Suprapubic skin (tissue), 4 donors: ENCODE measurements around the gene CASQ2.

ENCODE experiments used
- EP300 ChIP-seq: sonication (generic); formaldehyde crosslinking; IDR thresholded peaks from one replicate; pipeline ENCODE4 v1.6.1; 2017; ENCODE audit warnings: antibody characterized with exemption
- POLR2A ChIP-seq, 2 donors: fragments of 450-650 bp; IDR thresholded peaks; one replicate each; pipeline ENCODE4 v1.6.1; 2017; ENCODE audit warnings: antibody characterized with exemption in 2 of 2, mild to moderate bottlenecking in 2 of 2, moderate library complexity in 2 of 2
- POLR2AphosphoS5 ChIP-seq, 3 donors: sonication (generic); formaldehyde crosslinking; IDR thresholded peaks; one replicate each; pipeline ENCODE4 v1.6.1; 2017; ENCODE audit warnings: antibody characterized with exemption in 3 of 3

DNA sequence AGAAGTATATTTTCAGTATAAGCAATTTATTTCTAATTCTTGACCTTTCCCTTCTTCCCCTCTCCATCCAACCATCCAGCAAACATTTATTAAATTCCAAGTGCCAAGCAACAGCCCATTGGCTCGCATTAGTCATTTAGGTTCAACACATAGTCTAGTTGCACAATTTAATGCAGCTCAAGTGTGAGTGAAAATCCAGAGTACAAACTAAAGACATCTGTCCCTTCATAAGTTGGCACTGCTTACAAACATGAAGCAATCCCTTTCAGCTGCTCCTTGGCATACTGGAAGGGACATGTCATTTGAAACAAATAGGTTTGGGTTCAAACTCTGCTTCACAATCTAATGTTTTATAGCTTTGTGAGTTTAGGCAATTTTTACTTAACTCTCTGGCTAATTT is 10.7 kb downstream of the CASQ2 start:
- no peak for TF ChIP-seq POLR2A (IDR thresholded peaks at IDR 0.05)
- TF ChIP-seq EP300, result no peak
- TF ChIP-seq POLR2AphosphoS5 (IDR thresholded peaks at IDR 0.05), result no peak
